ENCODE results near the gene CPEB4. TPM values are rescaled to one million over a fixed set of nuclear protein-coding genes. Genes with fewer than 3 reads are reported as not detected.
A peak's percentile ranks its signal among the peaks of the same experiment; 100 is the strongest.

CPEB4 gene
- total and polyA plus RNA-seq, 10 of the 15 experiments (the other 5 are each of a cell fraction or from before 2014, with no cell fraction given) = 6.9 to 33.1 (median 20.4) TPM

- SMC1A ChIA-PET (ENCODE audit: uncharacterized antibody, unreplicated experiment) = interaction anchor here (13.4 kb wide), 1 partner anchor 51 kb away, joined by 283 read pairs; no protein-coding TSS in a partner anchor
- CTCF ChIA-PET = interaction anchor here (1.2 kb wide), 1 partner anchor 92 kb away, joined by 4 read pairs; no protein-coding TSS in a partner anchor
- no peak overlapping the region for H2AFZ ChIP-seq (ENCODE audit: control insufficient read depth, low read depth, low read length)
Observed at GRCh38 chr5:173878224-173878967, 9.8 kb upstream of the CPEB4 start.

GRCh38 chr5:173880306-173880985, 7.7 kb upstream of the CPEB4 start:
- DNase-seq (ENCODE audit: low read depth, low spot score) (no peak), ATAC-seq (no peak), FAIRE-seq (no peak)
- Histone ChIP-seq H3K27me3 (replicated peaks in 1 of 2; ENCODE audit: control insufficient read depth in 2 of 2, insufficient read depth in 2 of 2, low read length in 1 of 2) (no peaks in the 10 kb centered on the region), H3K4me2 (ENCODE audit: control insufficient read depth, insufficient read depth) (no peak overlapping the region), H3K36me3 (ENCODE audit: control insufficient read depth in 2 of 2, insufficient read depth in 2 of 2, low read length in 1 of 2) (no peaks in the 10 kb centered on the region), H3K4me3 (no peak overlapping the region), H3K4me1 (ENCODE audit: control insufficient read depth, insufficient read depth, low read length) (peaks cover 20% of the 10 kb centered on the region), H3K9ac (ENCODE audit: control insufficient read depth, insufficient read depth, low read length) (no peak overlapping the region), H3K9me3 (replicated peaks; ENCODE audit: control insufficient read depth, insufficient read depth, low read length) (no peaks in the 10 kb centered on the region; the same call in 1 of the 3 replicates), H2AFZ (ENCODE audit: control insufficient read depth, low read depth, low read length) (0 out of 2 replicates have a peak overlapping the region, but pooled peaks have one; percentile 29), H3K79me2 (ENCODE audit: control insufficient read depth, insufficient read depth, low read length) (no peaks in the 10 kb centered on the region), H3K27ac (ENCODE audit: control insufficient read depth, insufficient read depth) (no peak overlapping the region), H4K20me1 (ENCODE audit: control insufficient read depth, insufficient read depth) (no peaks in the 10 kb centered on the region)
- no TSS peak for BruUV-seq (replicated peaks)
- in situ Hi-C loops (cut with MboI) = no loop called here
- intact Hi-C loops (cut with micrococcal nuclease; ENCODE audit: unreplicated experiment) = no loop called here
- CTCF ChIA-PET = interaction anchor here (0.6 to 2.0 kb wide), 8 partner anchors 10 to 896 kb away, joined by 3 to 5 read pairs (median 3); no protein-coding TSS in a partner anchor
- POLR2A ChIA-PET = interaction anchor here (1.5 kb wide), 1 partner anchor 11 kb away, joined by 3 read pairs; no protein-coding TSS in a partner anchor
- RAD21 ChIA-PET (ENCODE audit: unreplicated experiment) = interaction anchor here (1.0 kb wide), 1 partner anchor 262 kb away, joined by 3 read pairs; no protein-coding TSS in a partner anchor
- SMC1A ChIA-PET (ENCODE audit: uncharacterized antibody, unreplicated experiment) = interaction anchor here (0.7 to 13.4 kb wide), 4 partner anchors 10 to 152 kb away, joined by 3 to 283 read pairs (median 4); no protein-coding TSS in a partner anchor
- 69% methylated on average over 5 of the region's 5 CpGs for WGBS (ENCODE audit: insufficient coverage, insufficient replicate concordance, low lambda C conversion rate, missing lambda C conversion rate)
- TF ChIP-seq BACH1 (IDR thresholded peaks at IDR 0.05; ENCODE audit: borderline replicate concordance) (no peak), TCF7 (IDR thresholded peaks at IDR 0.05; ENCODE audit: borderline replicate concordance) (no peak), MTA3 (IDR thresholded peaks at IDR 0.05; ENCODE audit: borderline replicate concordance, low read length) (no peak), IRF3 (IDR thresholded peaks at IDR 0.05) (no peak), CREM (IDR thresholded peaks at IDR 0.05; ENCODE audit: low read depth) (no peak), ZNF274 (IDR thresholded peaks at IDR 0.05; ENCODE audit: insufficient read depth, insufficient read length) (no peak), KDM1A (IDR thresholded peaks at IDR 0.05; ENCODE audit: borderline replicate concordance) (no peak), BCL11A (IDR thresholded peaks at IDR 0.05; ENCODE audit: low read depth, low read length) (no peak), MYB (IDR thresholded peaks at IDR 0.05; ENCODE audit: borderline replicate concordance, low read depth, low read length) (no peak), RB1 (IDR thresholded peaks at IDR 0.05; ENCODE audit: borderline replicate concordance) (no peak), YY1 (IDR thresholded peaks at IDR 0.05; ENCODE audit: low read depth, low read length) (no peak), MTA2 (IDR thresholded peaks at IDR 0.05; ENCODE audit: low read depth) (no peak), PAX8 (IDR thresholded peaks at IDR 0.05) (no peak), NFYB (IDR thresholded peaks at IDR 0.05; ENCODE audit: insufficient read depth, low read depth, low read length) (no peak), HDAC2 (IDR thresholded peaks at IDR 0.05) (no peak), ZZZ3 (IDR thresholded peaks at IDR 0.05; ENCODE audit: control insufficient read depth, insufficient read length, low read depth) (no peak)

More at GRCh38 chr5:173878224-173878967, 9.8 kb upstream of the CPEB4 start:
- FAIRE-seq = peak; percentile 7
- in situ Hi-C loops (cut with MboI) (no loop called here), intact Hi-C loops (cut with micrococcal nuclease; ENCODE audit: unreplicated experiment) (no loop called here)
- Histone ChIP-seq H3K79me2 (ENCODE audit: control insufficient read depth, insufficient read depth, low read length) (no peaks in the 10 kb centered on the region), H3K27ac (ENCODE audit: control insufficient read depth, insufficient read depth) (no peak overlapping the region), H3K4me2 (ENCODE audit: control insufficient read depth, insufficient read depth) (no peak overlapping the region), H3K36me3 (ENCODE audit: control insufficient read depth in 2 of 2, insufficient read depth in 2 of 2, low read length in 1 of 2) (no peaks in the 10 kb centered on the region), H3K4me3 (no peak overlapping the region), H3K9me3 (replicated peaks; ENCODE audit: control insufficient read depth, insufficient read depth, low read length) (no peaks in the 10 kb centered on the region; the same call in 1 of the 3 replicates), H4K20me1 (ENCODE audit: control insufficient read depth, insufficient read depth) (no peaks in the 10 kb centered on the region), H3K9ac (ENCODE audit: control insufficient read depth, insufficient read depth, low read length) (no peak overlapping the region), H3K4me1 (ENCODE audit: control insufficient read depth, insufficient read depth, low read length) (peaks cover 2% of the 10 kb centered on the region; the same call in 1 of the 2 replicates), H3K27me3 (replicated peaks in 1 of 2; ENCODE audit: control insufficient read depth in 2 of 2, insufficient read depth in 2 of 2, low read length in 1 of 2) (no peaks in the 10 kb centered on the region)
- DNase-seq (ENCODE audit: low read depth, low spot score) = no peak
- POLR2A ChIA-PET = interaction anchor here (1.4 kb wide), 1 partner anchor 51 kb away, joined by 3 read pairs; no protein-coding TSS in a partner anchor
- ATAC-seq = no peak
- no peak for TF ChIP-seq NBN (IDR thresholded peaks at IDR 0.05)
- no TSS peak for BruUV-seq (replicated peaks)
- 93% methylated on average over 5 of the region's 5 CpGs for WGBS (ENCODE audit: insufficient coverage, insufficient replicate concordance, low lambda C conversion rate, missing lambda C conversion rate)
- RAD21 ChIA-PET (ENCODE audit: unreplicated experiment) = no interaction called here
